Astrocyte of the spinal cord (primary cell): Measurements from ENCODE around the gene ACTN1.

Experiments used
- DNase-seq: peaks from one replicate; pipeline ENCODE4 v3.0.0; 2011; ENCODE audit warnings: low read depth, low spot score
- H3K4me3 ChIP-seq: 2 replicates; pipeline ENCODE4 v1.5.1; 2011; ENCODE audit warnings: low read depth, mild to moderate bottlenecking, low read length, moderate library complexity
- in situ Hi-C: cut with HindIII; loops from 2 replicates; pipeline ENCODE4 v1.10.0; 2017; ENCODE audit warnings: low sequenced_read_pairs
- TF ChIP-seq, protein P1 (sequence below): IDR thresholded peaks from 2 replicates; pipeline ENCODE4 v1.5.1; 2012; ENCODE audit warnings: low read depth, mild to moderate bottlenecking, low read length, inconsistent platforms

The ACTN1 gene

DNA sequence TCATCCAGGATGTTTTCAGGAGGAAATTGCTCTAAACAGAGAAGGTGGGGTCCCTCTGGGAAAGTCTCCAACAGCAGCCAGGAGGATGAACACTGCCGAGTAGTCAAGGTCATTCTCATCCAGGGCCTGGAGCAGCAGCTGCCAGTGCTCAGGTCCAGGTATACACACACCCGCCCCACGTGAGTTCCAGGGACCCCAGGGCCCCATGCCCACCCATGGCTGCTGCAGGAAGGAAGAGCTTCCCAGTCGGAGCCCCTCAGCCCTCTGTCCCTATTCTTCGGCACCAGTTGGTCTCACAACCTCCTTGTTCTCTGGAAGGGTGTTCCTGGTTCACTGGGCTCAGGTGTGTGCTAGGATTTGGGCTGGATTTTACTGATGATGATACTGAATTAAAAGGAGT is 72.7 kb downstream of the ACTN1 start:
- no peak overlapping the region for H3K4me3 ChIP-seq
- TF ChIP-seq, protein P1, sequence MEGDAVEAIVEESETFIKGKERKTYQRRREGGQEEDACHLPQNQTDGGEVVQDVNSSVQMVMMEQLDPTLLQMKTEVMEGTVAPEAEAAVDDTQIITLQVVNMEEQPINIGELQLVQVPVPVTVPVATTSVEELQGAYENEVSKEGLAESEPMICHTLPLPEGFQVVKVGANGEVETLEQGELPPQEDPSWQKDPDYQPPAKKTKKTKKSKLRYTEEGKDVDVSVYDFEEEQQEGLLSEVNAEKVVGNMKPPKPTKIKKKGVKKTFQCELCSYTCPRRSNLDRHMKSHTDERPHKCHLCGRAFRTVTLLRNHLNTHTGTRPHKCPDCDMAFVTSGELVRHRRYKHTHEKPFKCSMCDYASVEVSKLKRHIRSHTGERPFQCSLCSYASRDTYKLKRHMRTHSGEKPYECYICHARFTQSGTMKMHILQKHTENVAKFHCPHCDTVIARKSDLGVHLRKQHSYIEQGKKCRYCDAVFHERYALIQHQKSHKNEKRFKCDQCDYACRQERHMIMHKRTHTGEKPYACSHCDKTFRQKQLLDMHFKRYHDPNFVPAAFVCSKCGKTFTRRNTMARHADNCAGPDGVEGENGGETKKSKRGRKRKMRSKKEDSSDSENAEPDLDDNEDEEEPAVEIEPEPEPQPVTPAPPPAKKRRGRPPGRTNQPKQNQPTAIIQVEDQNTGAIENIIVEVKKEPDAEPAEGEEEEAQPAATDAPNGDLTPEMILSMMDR: no peak
- no peak for DNase-seq
- in situ Hi-C loops: no loop called here

DNA sequence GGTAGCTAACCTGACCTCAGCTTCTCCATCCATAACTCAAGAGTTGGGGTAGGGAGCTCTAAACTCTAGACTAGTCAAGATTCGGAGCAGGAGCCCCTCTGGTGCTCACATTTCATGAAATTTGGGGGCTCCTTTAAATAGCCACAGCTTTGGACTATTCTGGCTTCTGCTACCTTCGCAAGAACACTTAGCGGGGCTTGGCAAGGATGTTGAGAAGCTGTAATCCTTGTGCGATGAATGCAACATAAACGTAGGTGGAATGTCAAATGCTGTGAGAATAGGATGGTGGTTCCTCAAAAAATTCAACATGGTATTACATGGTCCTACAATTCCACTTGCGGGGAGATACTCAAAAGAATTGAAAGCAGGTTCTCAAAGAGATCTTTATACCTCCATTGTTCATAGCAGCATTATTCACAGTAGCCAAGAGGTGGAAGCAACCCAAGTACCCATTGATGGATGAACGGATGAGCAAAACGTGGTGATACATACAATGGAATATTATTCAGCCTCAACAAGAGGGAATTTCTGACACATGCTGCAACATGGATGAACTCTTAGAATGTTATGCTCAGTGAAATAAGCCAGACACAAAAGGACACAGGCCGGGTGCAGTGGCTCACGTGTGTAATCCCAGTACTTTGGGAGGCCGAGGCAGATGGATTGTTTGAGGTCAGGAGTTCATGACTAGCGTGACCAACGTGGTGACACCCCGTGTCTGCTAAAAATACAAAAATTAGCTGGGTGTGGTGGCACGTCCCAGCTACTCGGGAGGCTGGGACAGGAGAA is 73.8 kb downstream of the ACTN1 start:
- TF ChIP-seq, protein P1: no peak
- H3K4me3 ChIP-seq: no peak overlapping the region
- DNase-seq: no peak
- in situ Hi-C loops: no loop called here

DNA sequence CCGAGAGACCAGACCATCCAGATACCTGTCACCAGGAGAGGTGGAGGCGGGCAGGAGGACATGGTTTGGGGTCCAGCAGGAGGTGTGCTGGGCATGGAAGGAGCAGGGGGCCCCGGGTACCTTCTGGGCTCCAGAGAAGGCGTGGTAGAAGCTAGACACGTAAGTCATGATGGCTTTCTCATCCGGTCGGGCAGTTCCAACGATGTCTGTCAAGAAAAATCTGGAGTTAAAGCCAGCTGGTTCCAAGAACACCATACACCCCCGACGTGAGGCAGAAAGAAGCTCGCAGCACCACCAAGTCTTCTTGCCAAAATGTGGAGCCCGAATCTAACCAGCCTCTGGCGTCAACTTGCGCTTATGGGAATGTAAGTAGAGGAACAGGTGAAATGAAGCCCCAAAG is 76.7 kb downstream of the ACTN1 start:
- H3K4me3 ChIP-seq: no peak overlapping the region
- TF ChIP-seq, protein P1: no peak
- DNase-seq: no peak
- in situ Hi-C loops: no loop called here

DNA sequence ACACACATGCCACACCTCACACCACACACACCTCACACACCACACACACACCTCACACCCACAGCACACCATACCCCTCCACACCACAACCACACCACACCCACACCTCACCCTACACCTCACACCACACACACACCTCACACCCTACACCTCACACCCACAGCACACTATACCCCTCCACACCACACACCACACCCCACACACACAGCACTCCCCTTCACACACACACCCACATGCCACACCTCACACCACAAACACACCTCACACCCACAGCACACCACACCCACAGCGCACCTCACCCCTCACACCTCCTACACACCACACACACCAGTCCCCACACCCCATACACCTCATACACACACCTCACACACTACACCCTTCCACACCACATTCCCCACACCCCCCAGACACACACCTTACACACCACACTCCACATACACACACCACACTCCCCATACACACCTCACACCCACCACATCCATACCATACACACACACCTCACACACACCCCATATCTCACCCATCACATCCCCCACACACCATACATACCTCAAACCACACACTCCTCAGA is 80.0 kb downstream of the ACTN1 start:
- TF ChIP-seq, protein P1: no peak
- DNase-seq: no peak
- in situ Hi-C loops: no loop called here
- H3K4me3 ChIP-seq: no peak overlapping the region

DNA sequence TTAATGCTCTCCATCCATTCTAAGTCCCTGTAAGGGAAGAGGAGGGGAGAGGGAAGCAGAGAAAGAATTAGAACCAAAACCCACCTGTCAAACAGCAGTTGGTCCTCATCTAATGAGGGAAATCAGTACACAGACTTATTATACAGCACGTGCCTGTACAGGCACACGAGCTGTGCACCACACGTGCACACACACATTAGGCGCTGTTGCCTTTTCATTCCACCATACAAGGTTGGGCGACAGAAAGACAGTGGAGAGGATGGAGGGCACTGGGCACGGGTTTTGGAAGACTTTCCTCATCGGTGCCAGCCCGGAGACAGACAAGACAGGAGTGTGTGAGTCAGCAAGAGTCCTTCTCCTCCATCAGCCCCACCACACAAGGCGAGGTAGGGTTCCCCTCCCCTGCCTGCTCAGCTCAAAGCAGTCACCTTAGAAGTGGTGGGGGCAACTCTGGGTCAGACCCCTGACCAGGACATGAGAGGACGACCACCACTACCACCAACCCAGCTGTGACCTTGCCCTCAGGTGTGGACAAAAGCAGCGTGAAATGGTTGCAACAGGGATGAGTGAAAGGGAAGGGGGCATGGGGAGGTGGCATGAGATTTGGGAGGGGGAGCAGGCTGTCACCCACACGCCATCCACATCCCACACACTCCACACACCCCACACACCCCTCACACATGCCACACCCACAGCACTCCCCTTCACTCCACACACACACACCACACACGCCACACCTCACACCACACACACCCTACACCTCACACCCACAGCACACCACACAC is 80.7 kb downstream of the ACTN1 start:
- in situ Hi-C loops: no loop called here
- no peak for DNase-seq
- no peak overlapping the region for H3K4me3 ChIP-seq
- TF ChIP-seq, protein P1: no peak

DNA sequence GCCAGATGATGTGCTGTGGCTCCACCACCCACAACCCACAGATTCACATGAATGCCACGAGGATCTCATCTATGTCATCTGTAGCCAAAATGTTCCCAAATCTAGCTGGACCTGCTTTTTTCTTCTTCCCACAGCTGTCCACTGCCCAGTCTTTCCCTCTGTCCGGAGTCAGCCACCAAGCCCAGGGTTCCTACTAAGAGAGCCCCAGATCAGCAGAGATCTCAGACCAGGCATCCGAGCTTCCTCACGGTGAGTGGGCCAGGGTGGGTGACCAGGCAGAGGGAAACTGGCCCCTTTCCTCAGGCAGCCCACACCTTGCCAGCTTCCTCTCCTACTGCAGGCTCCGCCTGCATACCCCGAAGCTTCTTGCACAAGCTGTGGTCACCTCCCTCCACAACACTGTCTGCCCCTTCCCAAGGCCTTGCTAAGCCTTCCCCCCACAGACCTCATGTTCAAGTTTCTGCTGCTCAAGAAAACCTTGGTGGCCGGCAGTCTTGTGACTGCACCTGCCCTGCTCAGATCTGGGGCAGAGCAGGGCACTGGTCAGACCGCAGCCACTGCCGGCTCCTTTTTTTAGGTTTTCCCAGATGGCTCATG is 81.4 kb downstream of the ACTN1 start:
- TF ChIP-seq, protein P1: no peak
- no peak for DNase-seq
- in situ Hi-C loops: no loop called here
- no peak overlapping the region for H3K4me3 ChIP-seq
